A204.1 (cell line): Measurements from ENCODE around the gene LRRC74B.
"Not testable (repeated sequence)": the region's sequence is repeated elsewhere in the genome, so short reads cannot be mapped to it uniquely, and the experiment has no call there.

Experiments
- FAIRE-seq: peaks from 2 replicates; lab custom pipeline; 2012; peaks lifted over from hg19 to GRCh38; lab: Jason Lieb, UNC

The LRRC74B gene

DNA sequence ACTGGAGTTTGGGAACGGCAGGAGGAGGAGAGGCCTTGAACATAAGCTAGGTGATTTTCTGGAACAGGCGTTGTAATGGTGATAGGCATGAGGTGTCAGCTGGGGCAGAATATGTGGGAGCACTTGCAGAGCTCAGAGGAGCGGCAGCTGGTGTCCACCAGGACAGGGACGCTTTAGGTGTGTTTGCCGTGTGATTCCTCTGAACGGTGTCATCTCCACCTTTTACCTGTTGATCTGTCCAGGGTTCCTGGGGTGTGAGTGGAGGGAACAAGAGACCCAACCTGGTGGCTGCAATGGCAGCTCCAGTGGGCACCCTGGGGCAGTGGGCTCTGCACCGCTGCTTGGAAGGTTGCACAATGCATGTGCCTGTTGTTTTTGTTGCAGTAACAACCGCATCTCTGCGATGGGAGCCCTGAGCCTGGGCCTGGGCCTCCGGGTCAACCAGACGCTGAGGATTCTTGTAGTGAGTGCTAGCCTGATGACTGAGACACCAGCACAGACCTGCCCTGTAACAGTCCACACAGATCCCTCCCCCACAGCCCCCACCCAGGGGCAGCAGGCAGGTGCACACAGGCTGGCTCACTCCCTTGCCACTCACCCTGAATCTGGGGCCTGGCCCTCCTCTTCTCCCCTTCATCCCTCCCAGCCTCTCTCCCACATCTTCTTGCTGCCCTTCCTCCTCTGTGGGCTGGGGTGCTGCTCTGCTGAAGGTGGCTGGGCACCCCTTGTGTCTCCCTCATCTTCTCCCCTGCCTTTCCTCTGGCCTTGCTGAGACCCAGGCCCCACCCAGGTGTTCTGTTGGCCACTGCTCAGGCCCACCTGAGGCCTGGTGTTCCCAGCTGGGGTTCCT is 9.2 kb downstream of the LRRC74B start:
- no peak for FAIRE-seq

- FAIRE-seq = no peak
These were observed 9.8 kb downstream of the LRRC74B start for GRCh38 chr22:21055564-21055834.

- FAIRE-seq = no peak
These were observed 10.2 kb downstream of the LRRC74B start for GRCh38 chr22:21055880-21056319.

GRCh38 chr22:21060363-21060762 is 14.6 kb downstream of the LRRC74B start:
- not testable (repeated sequence) for FAIRE-seq

- not testable (repeated sequence) for FAIRE-seq
These were observed 16.0 kb downstream of the LRRC74B start for GRCh38 chr22:21061660-21062321.

- not testable (repeated sequence) for FAIRE-seq
These were observed 18.7 kb downstream of the LRRC74B start for GRCh38 chr22:21064425-21064824.

- no peak for FAIRE-seq
These were observed 19.4 kb downstream of the LRRC74B start for GRCh38 chr22:21064917-21065864.

GRCh38 chr22:21067075-21067900 is 21.5 kb downstream of the LRRC74B start:
- no peak for FAIRE-seq

DNA sequence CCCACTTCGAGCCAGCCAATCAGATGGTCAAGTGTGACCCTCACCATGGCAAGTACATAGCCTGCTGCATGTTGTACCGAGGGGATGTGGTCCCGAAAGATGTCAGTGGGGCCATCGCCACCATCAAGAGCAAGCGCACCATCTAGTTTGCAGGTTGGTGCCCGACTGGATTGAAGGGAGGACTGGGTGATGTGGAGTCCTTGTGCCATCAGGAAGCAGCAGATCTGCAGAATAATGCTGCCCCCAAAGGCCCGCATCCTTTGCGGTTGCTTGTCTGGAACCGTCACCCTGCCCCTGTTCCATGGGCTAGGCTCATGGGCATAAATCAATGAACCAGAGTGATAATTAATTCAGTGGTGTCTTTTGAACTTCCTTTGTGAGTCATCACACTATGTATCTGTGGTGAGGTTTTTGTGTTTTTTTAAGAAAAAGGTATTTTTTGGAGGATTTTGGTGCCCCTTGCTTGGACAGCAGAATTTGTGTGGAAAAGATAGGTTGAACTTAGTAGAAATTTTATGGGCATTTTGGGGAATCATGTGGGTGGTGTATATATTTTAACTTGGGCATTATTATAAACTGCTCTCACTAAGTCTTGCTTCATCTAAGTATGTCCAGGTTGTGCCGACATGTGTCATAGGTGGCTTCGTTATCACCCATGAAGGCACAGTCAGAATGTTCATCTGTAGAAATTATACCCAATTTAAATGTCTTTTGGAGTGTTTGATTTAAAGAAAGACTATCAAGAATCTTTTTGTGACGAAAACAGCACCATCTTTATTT is 22.3 kb downstream of the LRRC74B start:
- FAIRE-seq = no peak

DNA sequence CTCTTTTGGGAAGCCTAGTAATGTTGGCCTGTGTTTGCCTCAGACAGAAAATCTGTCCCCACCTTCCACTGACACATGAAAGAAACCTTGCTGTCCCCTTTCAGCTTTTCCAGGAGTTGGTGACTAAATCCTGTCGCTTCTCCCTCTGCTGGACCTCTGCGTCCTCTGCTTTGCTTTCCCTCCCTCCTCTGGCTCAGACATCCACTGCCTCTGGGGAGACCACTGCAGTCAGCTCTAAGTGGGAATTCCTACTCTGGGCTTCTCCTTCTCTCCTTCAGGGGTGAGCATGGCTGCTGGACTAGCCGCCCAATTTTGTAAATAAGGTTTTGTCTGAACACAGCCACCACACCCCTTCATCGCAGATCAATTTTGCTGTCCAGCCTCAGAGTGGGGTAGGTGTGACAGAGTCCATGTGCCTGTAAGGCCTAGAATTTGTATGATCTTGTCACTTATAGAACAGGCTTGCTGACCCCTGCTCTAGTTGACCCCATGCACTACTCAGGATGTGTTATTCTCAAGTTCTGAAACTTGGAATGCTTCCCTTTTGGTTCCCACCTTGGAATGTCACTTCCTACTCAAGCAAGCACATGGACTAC is 23.0 kb downstream of the LRRC74B start:
- FAIRE-seq = no peak

DNA sequence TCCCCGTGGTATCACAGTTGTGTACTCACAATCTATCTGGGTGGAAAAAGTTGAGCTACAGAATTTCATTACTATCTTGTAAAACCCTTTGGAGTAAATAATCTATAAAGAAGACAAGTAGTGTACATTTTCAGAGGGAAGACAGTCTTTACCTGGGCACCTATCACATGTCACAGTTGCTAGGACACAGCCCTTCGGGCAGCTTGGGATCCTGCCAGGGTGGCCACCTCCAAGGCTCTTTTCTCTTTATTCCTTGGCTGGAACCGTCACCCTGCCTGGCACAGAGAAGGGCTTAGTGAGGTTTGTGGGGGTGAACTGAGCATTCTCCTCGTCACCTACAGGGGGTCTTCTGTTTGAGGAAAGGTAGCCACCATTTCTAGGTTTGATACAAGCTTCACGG is 23.6 kb downstream of the LRRC74B start:
- FAIRE-seq = no peak

GRCh38 chr22:21070690-21071615 is 25.2 kb downstream of the LRRC74B start:
- no peak for FAIRE-seq

DNA sequence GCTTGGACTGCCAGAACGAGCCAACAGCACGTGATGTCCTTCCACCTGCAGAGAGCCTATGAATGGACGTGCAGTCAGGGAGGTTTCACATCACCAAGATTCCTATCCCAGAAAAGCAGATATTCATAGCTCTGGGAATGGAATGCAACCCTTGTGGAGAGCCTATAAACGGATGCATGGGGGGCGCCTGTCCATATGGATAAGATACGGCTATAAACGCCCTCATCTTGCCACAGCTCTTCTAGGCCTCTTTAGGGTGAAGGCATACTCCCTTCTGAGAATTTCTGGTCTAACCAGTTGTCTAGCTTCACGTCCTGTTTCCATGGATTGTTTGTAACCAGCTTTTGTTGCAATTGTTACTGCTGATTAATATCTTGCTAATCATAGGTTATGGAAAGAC is 26.1 kb downstream of the LRRC74B start:
- FAIRE-seq = not testable (repeated sequence)

- FAIRE-seq = no peak
These were observed 27.3 kb downstream of the LRRC74B start for GRCh38 chr22:21073023-21073422.

- no peak for FAIRE-seq
These were observed 27.7 kb downstream of the LRRC74B start for GRCh38 chr22:21073482-21073881.

- FAIRE-seq = no peak
These were observed 28.5 kb downstream of the LRRC74B start for GRCh38 chr22:21074102-21074715.

DNA sequence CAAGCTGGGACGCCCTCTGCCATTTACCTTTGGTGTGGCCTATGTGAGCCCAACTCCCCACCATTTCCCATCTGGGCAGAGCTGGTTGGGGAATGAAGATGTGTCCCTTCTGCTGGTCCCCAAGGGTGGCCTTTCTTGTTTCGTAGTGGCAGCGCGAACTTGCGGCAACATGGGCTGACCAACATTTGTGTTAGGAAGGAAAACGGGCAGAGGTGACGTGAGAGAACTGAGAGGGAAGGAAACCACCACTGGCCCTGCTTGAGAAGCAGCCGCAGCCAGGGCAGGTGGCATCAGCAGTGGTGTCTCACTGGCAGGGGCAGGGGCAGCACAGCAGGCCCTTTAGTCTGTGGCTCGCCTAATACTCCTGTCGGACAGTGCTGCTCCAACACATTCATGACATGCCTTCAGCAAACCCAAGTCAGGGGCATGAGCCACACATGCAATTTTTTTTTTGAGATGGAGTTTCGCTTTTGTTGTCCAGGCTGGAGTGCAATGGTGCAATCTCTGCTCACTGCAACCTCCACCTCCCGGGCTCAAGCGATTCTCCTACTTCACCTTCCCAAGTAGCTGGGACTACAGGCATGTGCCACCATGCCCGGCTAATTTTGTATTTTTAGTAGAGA is 29.9 kb downstream of the LRRC74B start:
- no peak for FAIRE-seq

GRCh38 chr22:21076912-21077625 is 31.3 kb downstream of the LRRC74B start:
- FAIRE-seq = no peak
